BJ (cell line): ENCODE results near the gene YJU2. TPM values are rescaled to one million over a fixed set of nuclear protein-coding genes. Genes with fewer than 3 reads are reported as not detected.
"Not testable (repeated sequence)": the region's sequence is repeated elsewhere in the genome, so short reads cannot be mapped to it uniquely, and the experiment has no call there.

Experiments
- CTCF ChIA-PET: fragments of 350-600 bp; formaldehyde crosslinking; extraction: SDS; loops from one replicate; lab custom pipeline; 2021; ENCODE audit warnings: antibody characterized with exemption, inconsistent platforms; lab: Yijun Ruan, JAX
- POLR2A ChIA-PET: fragments of 300-600 bp; sonication (Branson Sonifier 250); formaldehyde crosslinking; extraction: SDS; loops from one replicate; lab custom pipeline; 2021; ENCODE audit warnings: antibody characterized with exemption; lab: Charles Lee
- DNase-seq: peaks from one replicate; pipeline ENCODE4 v3.0.0-alpha.2; 2011; ENCODE audit warnings: low read depth
- H3K27me3 ChIP-seq: 2 replicates; pipeline ENCODE4 v1.6.0; 2011; ENCODE audit warnings: low read length; ENCODE audit not compliant: control insufficient read depth, insufficient read depth
- H3K36me3 ChIP-seq: 2 replicates; pipeline ENCODE4 v1.5.1; 2011; ENCODE audit warnings: low read length; ENCODE audit not compliant: control insufficient read depth, insufficient read depth
- H3K4me3 ChIP-seq: 2 replicates; pipeline ENCODE4 v1.5.1; 2011; ENCODE audit warnings: low read depth, mild to moderate bottlenecking, control low read depth, low read length
- CTCF ChIP-seq: IDR thresholded peaks from 2 replicates; pipeline ENCODE4 v1.5.1; 2011; ENCODE audit warnings: low read depth, mild to moderate bottlenecking, control low read depth, inconsistent platforms, low read length, moderate library complexity; ENCODE audit not compliant: insufficient read depth
- polyA plus RNA-seq: library from polyadenylated mRNA; depleted of rRNA; stranded (reverse); fragments of >200 nt; gene quantifications from 2 replicates; pipeline ENCODE4 v1.2.3, GENCODE V29; 2011

Gene YJU2
- polyA plus RNA-seq, 1 experiment = 14.5 TPM

GRCh38 chr19:4232614-4233281, 14.1 kb upstream of the YJU2 start:
- Histone ChIP-seq H3K36me3 (no peaks in the 10 kb centered on the region), H3K4me3 (no peak overlapping the region), H3K27me3 (peaks cover 4% of the 10 kb centered on the region; the same call in 1 of the 2 replicates)
- no peak for DNase-seq
- ChIA-PET CTCF (interaction anchor here (0.7 to 1.6 kb wide), 5 partner anchors 9 to 293 kb away, joined by 3 to 9 read pairs (median 6); no protein-coding TSS in a partner anchor), POLR2A (no interaction called here)
- TF ChIP-seq CTCF = no peak

GRCh38 chr19:4233282-4233853, 13.5 kb upstream of the YJU2 start:
- CTCF ChIA-PET = interaction anchor here (0.7 to 1.9 kb wide), 7 partner anchors 8 to 292 kb away, joined by 3 to 9 read pairs (median 5); partner anchors contain the start of gene YJU2
- no peak overlapping the region for H3K4me3 ChIP-seq
- POLR2A ChIA-PET = no interaction called here
- TF ChIP-seq CTCF = peak; percentile 71
- no peaks in the 10 kb centered on the region for H3K36me3 ChIP-seq
- no peaks in the 10 kb centered on the region for H3K27me3 ChIP-seq
- no peak for DNase-seq

DNA sequence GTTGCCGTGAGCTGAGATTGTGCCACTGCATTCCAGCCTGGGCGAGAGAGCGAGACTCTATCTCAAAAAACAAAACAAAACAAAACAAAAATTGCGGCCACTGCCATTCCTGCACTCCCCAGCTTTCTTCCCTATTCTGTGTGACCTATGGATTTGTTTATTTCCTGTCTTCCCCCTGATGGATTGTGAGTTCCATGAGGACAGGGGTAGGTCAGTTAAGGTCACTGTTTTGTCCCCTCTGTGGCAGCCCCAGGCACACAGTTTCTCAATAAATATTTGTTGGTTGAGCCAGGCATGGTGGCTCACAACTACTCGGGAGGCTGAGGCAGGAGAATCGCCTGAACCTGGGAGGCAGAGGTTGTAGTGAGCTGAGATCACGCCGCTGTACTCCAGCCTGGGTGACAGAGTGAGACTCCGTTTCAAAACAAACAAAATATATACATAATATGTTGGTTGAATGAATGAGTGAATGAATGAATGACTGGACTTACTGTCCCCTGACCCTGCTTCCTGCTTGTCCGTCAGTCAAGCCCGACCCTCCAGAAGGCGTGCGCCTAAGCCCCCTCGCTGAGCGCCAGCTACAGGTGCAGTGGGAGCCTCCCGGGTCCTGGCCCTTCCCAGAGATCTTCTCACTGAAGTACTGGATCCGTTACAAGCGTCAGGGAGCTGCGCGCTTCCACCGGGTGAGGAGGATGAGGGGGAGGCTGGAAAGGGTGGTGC, 12.6 kb upstream of the YJU2 start:
- CTCF ChIA-PET = interaction anchor here (0.7 to 1.9 kb wide), 6 partner anchors 13 to 291 kb away, joined by 3 to 9 read pairs (median 6); partner anchors contain the start of gene YJU2
- no peaks in the 10 kb centered on the region for H3K27me3 ChIP-seq
- no peak for TF ChIP-seq CTCF
- no peak for DNase-seq
- POLR2A ChIA-PET = no interaction called here
- H3K4me3 ChIP-seq = no peak overlapping the region
- no peaks in the 10 kb centered on the region for H3K36me3 ChIP-seq

- no peak for TF ChIP-seq CTCF
- ChIA-PET CTCF (interaction anchor here (1.8 to 1.9 kb wide), 2 partner anchors 12 to 118 kb away, joined by 5 to 8 read pairs; partner anchors contain the start of gene YJU2), POLR2A (no interaction called here)
- no peak for DNase-seq
- no peaks in the 10 kb centered on the region for H3K27me3 ChIP-seq
- H3K36me3 ChIP-seq = no peaks in the 10 kb centered on the region
- H3K4me3 ChIP-seq = no peak overlapping the region
Observed at GRCh38 chr19:4234862-4235201, 12.0 kb upstream of the YJU2 start.

- H3K27me3 ChIP-seq, DNase-seq, H3K4me3 ChIP-seq, H3K36me3 ChIP-seq, POLR2A ChIA-PET: not testable (repeated sequence)
- CTCF ChIA-PET = interaction anchor here (0.7 kb wide), 1 partner anchor 57 kb away, joined by 3 read pairs; no protein-coding TSS in a partner anchor
Observed at GRCh38 chr19:4237510-4237909, 9.4 kb upstream of the YJU2 start.
